GM19438 (cell line): ENCODE data around the gene KRT37.
"Not testable (repeated sequence)": the region's sequence is repeated elsewhere in the genome, so short reads cannot be mapped to it uniquely, and the experiment has no call there.

Experiments used
- ATAC-seq: cut with Tn5 transposase; IDR thresholded peaks from one replicate; pipeline ENCODE4 v1.9.1; 2021; ENCODE audit warnings: low read depth; ENCODE audit not compliant: unreplicated experiment

KRT37 gene

DNA sequence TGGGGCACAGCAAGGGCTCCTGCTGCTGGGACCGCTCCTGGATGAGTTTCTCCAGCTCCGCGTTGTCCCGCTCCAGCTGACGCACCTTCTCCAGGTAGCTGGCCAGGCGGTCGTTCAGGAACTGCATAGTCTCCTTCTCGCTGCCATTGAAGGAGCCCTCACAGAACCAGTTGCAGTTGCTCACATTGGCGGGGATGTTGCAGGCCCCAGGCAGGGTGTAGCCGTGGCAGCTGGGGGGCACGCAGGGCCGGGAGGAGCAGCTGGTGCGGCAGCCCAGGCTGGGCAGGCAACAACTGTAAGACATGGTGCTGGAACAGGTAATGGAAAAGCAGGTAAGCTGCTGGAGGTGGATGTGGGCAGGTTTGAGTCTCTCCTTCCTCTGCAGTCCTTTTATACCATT, 42.4 kb downstream of the KRT37 start, which contains the start of gene KRT34:
Gene KRT34 (minus strand): TSS at position 364 of the 400 bp plus-strand sequence. CDS start 60 bp downstream, at position 304.
- not testable (repeated sequence) for ATAC-seq

GRCh38 chr17:41380091-41380490, 44.3 kb downstream of the KRT37 start:
- ATAC-seq: not testable (repeated sequence)

GRCh38 chr17:41377546-41377945, 46.8 kb downstream of the KRT37 start:
- no peak for ATAC-seq
